Activated T-helper 1 cell treated with anti-CD3 and anti-CD28 coated beads, Interleukin-2, amount 50 U/mL, for 16 hours (primary cell): ENCODE measurements around the gene KIF1A.

Experiments used
- DNase-seq, 2 donors: peaks; one replicate each; pipeline ENCODE4 v3.0.0-alpha.2; 2020; ENCODE audit warnings: low read depth in 1 of 2, low spot score in 1 of 2

KIF1A gene

DNA sequence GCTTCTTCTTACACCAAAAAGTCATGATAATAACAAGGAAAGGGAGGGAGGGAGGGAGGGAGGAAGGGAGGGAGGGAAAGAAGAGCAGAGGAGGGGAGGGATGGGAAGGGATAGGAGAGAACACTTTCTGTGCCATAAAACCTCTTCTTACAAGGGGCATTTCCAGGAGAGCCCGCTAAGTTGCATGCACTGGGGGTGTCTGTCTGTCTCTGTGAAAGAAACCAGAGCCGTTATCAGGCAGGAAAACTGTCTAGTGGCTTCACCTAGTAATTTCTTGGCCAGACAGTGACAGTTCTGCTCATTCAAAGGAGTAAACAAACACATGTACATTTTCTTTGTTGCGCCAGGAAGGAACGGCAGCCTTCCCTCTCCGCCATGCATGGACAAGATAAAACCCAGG, 82.5 kb downstream of the KIF1A start:
- DNase-seq: no peak

DNA sequence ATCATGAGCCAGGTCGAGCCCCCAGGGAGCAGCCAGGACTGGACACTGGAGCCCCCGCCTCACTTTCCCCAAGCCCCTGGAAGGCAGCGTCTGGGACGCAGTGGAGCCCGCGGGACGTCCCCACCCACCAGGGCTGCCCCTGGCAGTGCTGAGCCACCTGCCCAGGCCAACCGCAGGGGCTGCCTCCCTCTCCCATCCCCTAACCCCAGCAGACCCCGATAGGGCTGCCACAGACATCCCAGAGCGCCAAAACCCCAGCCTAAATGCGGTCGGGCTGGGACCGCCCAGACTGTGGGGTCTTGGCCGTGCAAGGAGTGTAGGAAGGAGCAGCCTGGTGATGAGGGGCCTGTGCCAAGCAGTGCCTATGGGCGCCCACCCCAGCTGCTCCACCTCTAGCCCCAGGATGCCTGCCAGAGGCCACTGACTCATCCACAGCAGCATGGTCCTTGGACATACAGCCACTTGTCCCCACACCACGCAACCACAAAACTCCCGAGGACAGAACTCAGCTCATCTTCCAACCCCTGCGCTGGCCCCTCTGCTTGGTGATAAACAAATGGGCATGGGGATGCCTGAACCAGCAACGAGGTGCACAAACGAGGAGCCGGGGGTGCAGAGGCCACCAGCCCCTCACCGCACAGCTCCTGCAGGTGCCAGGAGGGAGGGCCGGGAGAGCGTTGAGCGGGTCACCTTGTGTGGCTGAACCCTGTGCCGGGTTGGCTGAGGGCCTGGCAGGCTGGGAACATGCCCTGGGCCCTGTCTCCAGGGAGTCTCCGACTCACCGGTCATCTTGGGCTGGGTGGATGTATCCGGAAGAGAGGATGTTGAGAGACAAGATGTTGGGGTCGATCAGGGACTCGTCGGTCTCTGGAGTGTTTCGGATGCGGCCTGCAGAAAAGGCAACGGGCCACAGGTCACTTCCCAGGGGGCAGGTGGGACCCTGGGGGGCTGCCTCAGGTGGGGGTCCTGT, 83.5 kb downstream of the KIF1A start:
- no peak for DNase-seq

- no peak for DNase-seq
These were observed 84.5 kb downstream of the KIF1A start for GRCh38 chr2:240735476-240735875.

DNA sequence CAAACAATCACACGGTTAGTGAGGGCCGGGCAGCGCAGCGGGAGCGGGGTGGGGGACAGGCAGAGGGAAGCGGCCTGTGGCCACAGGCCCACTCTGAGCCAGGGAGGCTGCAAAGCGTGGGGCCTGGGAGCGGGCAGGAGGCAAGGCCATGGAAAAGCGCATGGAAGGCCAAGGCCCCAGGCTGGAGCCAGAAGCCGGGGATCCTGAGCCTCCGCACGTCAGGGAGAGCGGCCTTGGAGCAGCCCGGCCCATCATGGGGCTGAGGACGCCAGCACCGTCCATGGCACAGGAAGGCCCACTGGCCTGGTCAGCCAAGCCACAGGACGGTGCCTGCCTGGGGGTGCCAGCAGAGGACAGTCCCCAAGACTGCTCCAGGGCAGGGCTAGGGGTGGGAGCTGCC, 85.3 kb downstream of the KIF1A start:
- DNase-seq: no peak

GRCh38 chr2:240733803-240734495, 86.1 kb downstream of the KIF1A start:
- DNase-seq: no peak

- DNase-seq: no peak
These were observed 87.0 kb downstream of the KIF1A start for GRCh38 chr2:240732911-240733622.

DNA sequence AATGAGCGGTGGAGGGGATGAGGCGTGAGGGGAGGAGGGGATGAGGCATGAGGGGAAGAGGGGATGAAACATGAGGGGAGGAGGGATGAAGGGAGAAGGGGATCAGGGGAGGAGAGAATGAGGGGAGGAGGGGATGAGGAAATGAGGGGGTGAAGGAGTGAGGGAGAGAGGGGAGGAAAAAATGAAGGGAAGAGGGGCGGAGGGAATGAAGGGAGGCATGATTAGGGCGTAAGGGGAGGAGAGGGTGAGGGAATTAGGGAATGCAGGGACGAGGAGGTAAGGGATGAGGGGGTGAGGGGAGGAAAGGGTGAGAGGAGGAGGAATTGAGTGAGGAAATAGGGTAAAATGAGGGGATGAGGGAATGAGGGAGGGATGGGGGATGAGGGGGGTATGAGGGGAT, 87.8 kb downstream of the KIF1A start:
- DNase-seq: no peak

- DNase-seq: no peak
These were observed 88.9 kb downstream of the KIF1A start for GRCh38 chr2:240731178-240731545.

DNA sequence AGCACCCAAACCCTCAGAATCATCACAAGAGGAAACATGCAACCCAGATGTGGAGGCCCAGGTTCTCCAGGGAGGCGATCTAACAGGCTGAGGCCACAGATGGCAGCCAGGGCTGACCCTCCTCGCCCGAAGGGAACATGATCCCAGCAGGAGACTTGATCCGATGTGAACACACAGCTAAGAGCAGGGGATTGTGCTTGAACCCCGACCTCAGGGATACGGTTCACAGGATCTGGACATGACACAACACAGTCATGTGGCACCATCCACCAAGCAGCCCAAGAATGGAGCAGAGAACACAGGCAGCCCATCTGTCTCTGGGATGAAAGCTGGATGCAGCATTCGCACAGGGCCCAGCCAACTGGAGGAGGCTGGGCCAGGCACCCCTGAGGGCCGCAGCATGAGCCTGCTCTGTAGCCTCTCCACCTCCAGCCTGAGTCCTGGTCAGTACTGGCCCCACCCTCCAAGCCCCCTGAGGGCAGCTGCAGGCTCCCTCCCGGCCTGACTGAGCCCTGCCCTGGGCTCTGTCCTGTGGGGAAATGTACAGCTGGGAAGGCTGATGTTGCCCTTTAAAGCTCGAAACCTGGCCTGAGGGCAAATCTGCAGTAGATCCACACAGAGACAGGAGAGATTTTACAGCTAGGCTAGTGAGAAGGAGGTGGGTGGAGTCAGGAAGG, 89.4 kb downstream of the KIF1A start:
- no peak for DNase-seq

GRCh38 chr2:240728827-240729226, 91.2 kb downstream of the KIF1A start:
- DNase-seq: no peak

DNA sequence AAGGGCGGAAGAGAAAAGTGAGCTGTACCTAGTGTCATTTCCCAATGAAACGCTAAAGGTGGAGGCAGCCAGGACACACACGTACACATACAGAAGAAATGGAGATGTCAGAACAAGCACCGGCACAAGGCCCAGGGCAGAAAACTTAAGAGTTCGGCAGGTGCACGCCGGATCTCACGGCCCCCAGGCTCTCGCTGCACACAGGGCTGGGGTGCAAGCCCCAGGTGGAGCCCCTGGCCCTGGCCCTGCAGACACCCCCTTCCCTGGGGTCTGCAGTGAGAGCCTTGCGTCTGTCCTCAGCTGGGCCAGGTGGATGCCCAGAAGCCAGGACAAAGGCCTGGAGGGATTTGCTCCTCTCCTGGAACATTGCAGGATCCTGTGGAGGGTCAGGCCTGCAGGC, 91.7 kb downstream of the KIF1A start:
- DNase-seq: no peak

GRCh38 chr2:240727913-240728312, 92.1 kb downstream of the KIF1A start:
- DNase-seq: no peak

DNA sequence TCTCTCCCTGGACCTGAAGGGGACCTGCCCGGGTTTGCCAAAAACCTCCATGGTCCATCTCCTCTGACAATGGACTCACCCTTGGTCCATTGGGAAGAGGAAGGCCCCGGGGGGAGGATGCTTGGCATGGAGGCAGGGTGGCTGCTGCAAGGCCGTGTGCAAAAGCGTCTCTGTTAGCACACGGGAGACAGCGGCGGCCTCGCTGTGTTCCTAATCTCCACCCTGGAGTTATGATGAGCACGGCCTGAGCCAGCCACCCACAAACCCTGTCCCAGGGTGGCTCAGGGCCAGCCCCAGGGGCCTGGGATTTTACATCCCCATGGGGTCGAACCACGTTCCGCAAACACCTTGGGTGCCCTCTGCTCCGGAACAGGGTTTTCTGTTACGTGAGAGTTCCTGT, 92.6 kb downstream of the KIF1A start:
- DNase-seq: no peak

DNA sequence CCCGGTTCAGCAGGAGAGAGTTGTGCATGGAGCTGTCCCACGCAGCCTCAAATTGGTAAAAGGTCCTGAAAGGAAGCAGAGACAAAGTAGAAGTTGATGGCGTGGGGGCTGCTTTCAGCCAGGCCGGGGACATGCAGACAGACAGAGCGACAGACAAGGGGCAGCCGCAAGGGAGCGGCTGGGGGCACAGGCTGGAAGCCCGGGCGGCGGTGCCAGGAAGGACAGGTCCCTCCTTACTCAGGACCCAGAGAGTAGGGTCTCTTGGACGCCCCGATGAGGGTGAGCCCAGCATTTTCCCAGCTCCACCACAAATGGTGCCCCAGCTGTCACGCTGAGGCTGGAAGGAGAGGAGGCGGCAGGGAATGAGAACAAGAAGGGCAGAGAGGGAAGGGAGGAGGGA, 93.1 kb downstream of the KIF1A start:
- DNase-seq: no peak

GRCh38 chr2:240725671-240726070, 94.3 kb downstream of the KIF1A start:
- DNase-seq: no peak

DNA sequence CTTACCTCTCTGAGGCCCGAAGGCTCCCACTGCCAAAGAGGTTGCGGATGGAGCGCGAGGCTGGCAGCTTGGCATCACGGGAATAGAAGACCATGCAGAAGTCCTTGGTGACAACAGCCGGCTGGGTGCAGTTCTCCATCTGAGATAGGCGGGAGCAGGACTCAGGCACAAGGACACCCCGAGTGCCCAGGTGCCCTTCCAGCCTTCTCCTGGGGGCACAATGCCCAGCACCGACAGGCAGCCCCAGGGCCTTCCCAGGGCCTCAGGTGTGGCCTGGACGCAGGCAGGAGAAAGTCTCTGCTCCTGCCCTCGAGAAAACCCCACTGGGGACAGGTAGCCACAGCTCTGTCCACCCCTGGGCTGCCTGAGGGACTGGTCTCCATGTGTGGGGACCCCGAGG, 94.8 kb downstream of the KIF1A start:
- no peak for DNase-seq

DNA sequence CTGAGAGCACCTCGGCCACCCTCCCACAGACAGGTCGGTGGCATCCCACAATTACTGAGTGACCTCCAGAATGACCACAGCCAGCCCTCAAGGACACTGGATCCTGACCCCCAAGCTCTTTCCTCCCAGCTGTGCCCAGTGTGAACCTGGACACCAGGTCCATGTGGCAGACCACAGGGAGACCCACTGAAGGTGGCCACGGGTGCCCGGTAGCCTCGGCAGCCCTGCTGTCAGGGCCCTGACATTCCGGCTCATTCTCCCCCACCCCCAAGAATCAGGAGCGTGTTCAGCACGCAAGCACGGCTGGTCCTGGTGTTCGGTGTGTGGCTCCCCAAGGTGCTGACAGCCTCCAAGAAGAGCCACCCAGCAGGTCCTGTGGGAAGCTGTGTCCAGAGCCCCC, 95.6 kb downstream of the KIF1A start:
- DNase-seq: no peak

DNA sequence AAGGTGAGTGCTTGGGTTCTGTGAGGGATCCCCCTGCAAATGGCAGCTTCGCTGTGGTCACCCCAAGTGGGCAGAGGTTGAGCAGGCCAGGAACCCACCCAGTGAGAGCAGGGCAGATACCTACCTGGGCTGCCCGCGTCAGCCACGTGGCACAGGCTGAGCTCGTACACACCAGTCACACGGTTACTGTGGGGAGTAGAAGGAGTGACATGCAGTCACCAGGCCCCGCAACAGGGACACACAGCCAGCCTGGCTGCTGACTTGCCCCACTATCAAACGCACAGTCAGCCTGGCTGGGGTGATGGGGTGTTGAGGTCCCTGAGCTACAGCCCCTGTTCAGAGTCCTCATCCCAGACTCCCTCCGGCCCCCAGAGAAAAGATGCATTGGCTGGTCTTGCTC, 96.2 kb downstream of the KIF1A start:
- DNase-seq: no peak

- no peak for DNase-seq
These were observed 97.0 kb downstream of the KIF1A start for GRCh38 chr2:240722796-240723735.

DNA sequence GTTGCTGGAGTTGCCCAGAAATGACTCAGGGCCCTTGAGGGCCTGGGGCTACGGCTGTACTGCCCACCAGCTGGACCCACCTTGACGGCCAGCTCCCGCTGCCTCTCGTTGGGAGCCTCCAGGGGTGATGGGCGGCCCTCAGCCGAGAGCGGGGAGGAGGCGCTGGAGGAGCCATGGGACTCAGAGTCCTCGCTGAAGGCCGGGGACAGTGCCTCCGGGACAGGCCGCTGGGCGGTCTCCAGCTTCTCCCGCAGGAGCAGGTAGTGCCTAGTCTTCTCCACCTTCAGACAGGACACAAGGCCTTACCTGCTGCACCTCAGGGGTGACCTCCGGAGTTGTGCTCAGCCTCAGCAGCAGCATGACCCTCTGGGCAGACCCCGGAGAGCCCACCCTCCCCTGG, 97.6 kb downstream of the KIF1A start:
- DNase-seq: no peak
